ENCODE results near the gene TRPM4. TPM values are rescaled to one million over a fixed set of nuclear protein-coding genes. Genes with fewer than 3 reads are reported as not detected.

TRPM4 gene
- total RNA-seq, 2 experiments from 2014 or later = 20.9 to 44.2 TPM

GRCh38 chr19:49247676-49248075 is 90.1 kb downstream of the TRPM4 start:
- Histone ChIP-seq H3K79me2 (ENCODE audit: insufficient read depth, low read depth, low read length) (no peaks in the 10 kb centered on the region), H3K4me1 (ENCODE audit: insufficient read depth, low read length, poor library complexity, severe bottlenecking) (no peaks in the 10 kb centered on the region), H3K9me3 (ENCODE audit: low read length) (no peaks in the 10 kb centered on the region), H3K36me3 (ENCODE audit: insufficient read depth, low read length) (no peaks in the 10 kb centered on the region), H4K20me1 (ENCODE audit: insufficient read depth, low read length) (no peaks in the 10 kb centered on the region), H3K4me2 (ENCODE audit: low read length) (no peak overlapping the region), H3K4me3 (ENCODE audit: low read depth, low read length, poor library complexity, severe bottlenecking) (no peak overlapping the region), H2AFZ (ENCODE audit: low read length) (no peak overlapping the region), H3K27ac (ENCODE audit: low read depth, low read length, poor library complexity, severe bottlenecking) (no peak overlapping the region), H3K9me2 (ENCODE audit: insufficient read depth, low read length) (no peaks in the 10 kb centered on the region)
- no TSS peak for BruUV-seq (replicated peaks)
- intact Hi-C loops (cut with micrococcal nuclease; ENCODE audit: unreplicated experiment) = no loop called here
- POLR2A ChIA-PET = no interaction called here
- TF ChIP-seq EZH2phosphoT487 (IDR thresholded peaks at IDR 0.05; ENCODE audit: borderline replicate concordance, low read depth, low read length) = no peak
- TF ChIP-seq CTCF (conservative IDR thresholded peaks at IDR 0.05; ENCODE audit: low read length) = no peak
- CTCF ChIA-PET (ENCODE audit: unreplicated experiment) = no interaction called here
- no peak for DNase-seq (ENCODE audit: low spot score)

GRCh38 chr19:49249933-49250332 is 92.3 kb downstream of the TRPM4 start:
- no peak overlapping the region for H2AFZ ChIP-seq (ENCODE audit: low read length)
- H3K4me2 ChIP-seq (ENCODE audit: low read length) = no peak overlapping the region
- no peaks in the 10 kb centered on the region for H3K4me1 ChIP-seq (ENCODE audit: insufficient read depth, low read length, poor library complexity, severe bottlenecking)
- no peaks in the 10 kb centered on the region for H3K9me3 ChIP-seq (ENCODE audit: low read length)
- TF ChIP-seq EZH2phosphoT487 (IDR thresholded peaks at IDR 0.05; ENCODE audit: borderline replicate concordance, low read depth, low read length) (no peak), CTCF (conservative IDR thresholded peaks at IDR 0.05; ENCODE audit: low read length) (no peak)
- no TSS peak for BruUV-seq (replicated peaks)
- no peak overlapping the region for H3K27ac ChIP-seq (ENCODE audit: low read depth, low read length, poor library complexity, severe bottlenecking)
- H4K20me1 ChIP-seq (ENCODE audit: insufficient read depth, low read length) = no peaks in the 10 kb centered on the region
- POLR2A ChIA-PET = interaction anchor here (0.6 kb wide), 1 partner anchor 199 kb away, joined by 3 read pairs; no protein-coding TSS in a partner anchor
- DNase-seq (ENCODE audit: low spot score) = no peak
- no peak overlapping the region for H3K4me3 ChIP-seq (ENCODE audit: low read depth, low read length, poor library complexity, severe bottlenecking)
- H3K79me2 ChIP-seq (ENCODE audit: insufficient read depth, low read depth, low read length) = no peaks in the 10 kb centered on the region
- H3K9me2 ChIP-seq (ENCODE audit: insufficient read depth, low read length) = no peaks in the 10 kb centered on the region
- H3K36me3 ChIP-seq (ENCODE audit: insufficient read depth, low read length) = no peaks in the 10 kb centered on the region
- intact Hi-C loops (cut with micrococcal nuclease; ENCODE audit: unreplicated experiment) = no loop called here
- CTCF ChIA-PET (ENCODE audit: unreplicated experiment) = no interaction called here

GRCh38 chr19:49255674-49256073 is 98.1 kb downstream of the TRPM4 start:
- peaks cover 15% of the 10 kb centered on the region for H3K9me3 ChIP-seq (ENCODE audit: low read length)
- TF ChIP-seq EZH2phosphoT487 (IDR thresholded peaks at IDR 0.05; ENCODE audit: borderline replicate concordance, low read depth, low read length) (no peak), CTCF (conservative IDR thresholded peaks at IDR 0.05; ENCODE audit: low read length) (no peak)
- no peak overlapping the region for H3K4me2 ChIP-seq (ENCODE audit: low read length)
- H3K36me3 ChIP-seq (ENCODE audit: insufficient read depth, low read length) = no peaks in the 10 kb centered on the region
- no peak overlapping the region for H3K4me3 ChIP-seq (ENCODE audit: low read depth, low read length, poor library complexity, severe bottlenecking)
- H3K9me2 ChIP-seq (ENCODE audit: insufficient read depth, low read length) = no peaks in the 10 kb centered on the region
- H3K4me1 ChIP-seq (ENCODE audit: insufficient read depth, low read length, poor library complexity, severe bottlenecking) = no peaks in the 10 kb centered on the region
- ChIA-PET CTCF (ENCODE audit: unreplicated experiment) (no interaction called here), POLR2A (no interaction called here)
- no peaks in the 10 kb centered on the region for H3K79me2 ChIP-seq (ENCODE audit: insufficient read depth, low read depth, low read length)
- no peak for DNase-seq (ENCODE audit: low spot score)
- H4K20me1 ChIP-seq (ENCODE audit: insufficient read depth, low read length) = no peaks in the 10 kb centered on the region
- intact Hi-C loops (cut with micrococcal nuclease; ENCODE audit: unreplicated experiment) = no loop called here
- BruUV-seq (replicated peaks) = no TSS peak
- no peak overlapping the region for H3K27ac ChIP-seq (ENCODE audit: low read depth, low read length, poor library complexity, severe bottlenecking)
- no peak overlapping the region for H2AFZ ChIP-seq (ENCODE audit: low read length)

Measured in OCI-LY7 (cell line).